Endothelial cell of umbilical vein (primary cell): ENCODE measurements around the gene BTN1A1.

Source experiments
- CTCF ChIP-seq, 2 donors: IDR thresholded peaks; 1 replicate in 1 of 2; 2 replicates in 1 of 2; pipeline ENCODE4 v1.5.1; 2011; ENCODE audit warnings: low read length in 2 of 2, mild to moderate bottlenecking in 2 of 2, moderate library complexity in 2 of 2, control low read depth in 1 of 2, inconsistent platforms in 1 of 2, low read depth in 1 of 2; ENCODE audit not compliant: insufficient read depth in 1 of 2; ENCODE audit errors: extremely low read depth in 1 of 2
- EZH2 ChIP-seq: IDR thresholded peaks from 2 replicates; pipeline ENCODE4 v1.6.1; 2012; ENCODE audit warnings: borderline replicate concordance, low read depth, mild to moderate bottlenecking, moderate library complexity, low read length, inconsistent platforms; ENCODE audit not compliant: severe bottlenecking
- FOS ChIP-seq: IDR thresholded peaks from 2 replicates; pipeline ENCODE4 v1.6.1; 2011; ENCODE audit warnings: mild to moderate bottlenecking, low read length, moderate library complexity, borderline replicate concordance; ENCODE audit not compliant: insufficient read depth
- GATA2 ChIP-seq: IDR thresholded peaks from 2 replicates; pipeline ENCODE4 v1.7.0; 2011; ENCODE audit warnings: low read depth, mild to moderate bottlenecking, moderate library complexity, mixed read lengths, low read length; ENCODE audit not compliant: insufficient read length, insufficient read depth
- JUN ChIP-seq: IDR thresholded peaks from 2 replicates; pipeline ENCODE4 v1.6.1; 2011; ENCODE audit warnings: borderline replicate concordance, low read depth; ENCODE audit not compliant: insufficient read length, insufficient read depth
- MAX ChIP-seq: IDR thresholded peaks from 2 replicates; pipeline ENCODE4 v1.6.1; 2011; ENCODE audit not compliant: insufficient read depth, insufficient read length
- MYC ChIP-seq: IDR thresholded peaks from one replicate; pipeline ENCODE4 v1.6.1; 2011; ENCODE audit warnings: mild to moderate bottlenecking, low read depth, low read length
- POLR2A ChIP-seq: IDR thresholded peaks from 2 replicates; pipeline ENCODE4 v1.6.1; 2012; ENCODE audit warnings: low read depth, mild to moderate bottlenecking, control low read depth, low read length
- POLR2AphosphoS5 ChIP-seq: IDR thresholded peaks from 2 replicates; pipeline ENCODE4 v1.6.1; 2012; ENCODE audit warnings: low read depth, mild to moderate bottlenecking, control low read depth, low read length, moderate library complexity; ENCODE audit not compliant: insufficient read depth

- no peak for TF ChIP-seq POLR2AphosphoS5
- TF ChIP-seq POLR2A: no peak
- peak; percentile 18 to 35 for TF ChIP-seq CTCF (IDR thresholded peaks at IDR 0.05; ENCODE audit: extremely low read depth in 1 of 2, insufficient read depth in 1 of 2, low read depth in 1 of 2, low read length in 2 of 2)
- no peak for TF ChIP-seq EZH2
- TF ChIP-seq MAX: no peak
- no peak for TF ChIP-seq GATA2
- no peak for TF ChIP-seq JUN
- no peak for TF ChIP-seq FOS
- TF ChIP-seq MYC: no peak
Measured at GRCh38 chr6:26543953-26544352, 43.9 kb downstream of the BTN1A1 start.
